Esophagus squamous epithelium (tissue), 5 donors: ENCODE results near the gene BCL10. TPM values are rescaled to one million over a fixed set of nuclear protein-coding genes. Genes with fewer than 3 reads are reported as not detected.
A peak's percentile ranks its signal among the peaks of the same experiment; 100 is the strongest.

Experiments used
- DNase-seq: peaks from one replicate; lab custom pipeline; 2025; lab: John Stamatoyannopoulos, UW
- H3K27ac ChIP-seq, 4 donors: fragments of 200-600 bp; sonication (generic); one replicate each; pipeline ENCODE4 v1.5.1; 2016 to 2019; ENCODE audit warnings: mild to moderate bottlenecking in 1 of 4
- H3K27me3 ChIP-seq, 4 donors: fragments of 200-600 bp; sonication (generic); 1 replicate in 3 of 4; 2 replicates in 1 of 4; pipeline versions ENCODE4 v1.5.1 to v1.6.0; 2017 to 2021; ENCODE audit warnings: antibody characterized with exemption in 1 of 4
- H3K36me3 ChIP-seq, 3 donors: fragments of 200-600 bp; sonication (generic); one replicate each; pipeline ENCODE4 v1.5.1; 2016 to 2019
- H3K4me1 ChIP-seq, 3 donors: fragments of 200-600 bp; sonication (generic); one replicate each; pipeline ENCODE4 v1.5.1; 2017 to 2019
- H3K4me3 ChIP-seq, 4 donors: fragments of 200-600 bp; sonication (generic); 1 replicate in 3 of 4; 2 replicates in 1 of 4; pipeline ENCODE4 v1.5.1; 2016 to 2019; ENCODE audit warnings: mild to moderate bottlenecking in 2 of 4, moderate library complexity in 1 of 4
- H3K9me3 ChIP-seq, 3 donors: fragments of 200-600 bp; sonication (generic); one replicate each; pipeline ENCODE4 v1.5.1; 2016 to 2019
- POLR2A ChIP-seq, 4 donors: fragments of 450-650 bp; IDR thresholded peaks; one replicate each; pipeline ENCODE4 v1.6.1; 2017; ENCODE audit warnings: antibody characterized with exemption in 4 of 4, mild to moderate bottlenecking in 4 of 4, moderate library complexity in 3 of 4
- WGBS, 2 donors: methylation state at CpG; one replicate each; pipeline ENCODE4 v1.1.5; 2018; 5-methylcytosine and 5-hydroxymethylcytosine counted together
- intact Hi-C: fragments of 100-400 bp; cut with DNase I; formaldehyde crosslinking; loops from one replicate; pipeline ENCODE4 v1.15.0; 2022
- total RNA-seq, 4 donors: library from RNA; depleted of rRNA; stranded (reverse); fragments of >200 nt; gene quantifications; one replicate each; pipeline ENCODE4 v1.1.0, GENCODE V29; 2016
- TF ChIP-seq, protein P1 (sequence below), 6 experiments: fragments of 450-650 bp in 4 of 6; fragments of 200-600 bp in 2 of 6; sonication (generic) in 2 of 6; IDR thresholded peaks; one replicate each; pipeline ENCODE4 v1.5.1; 2016 to 2019; ENCODE audit warnings: antibody characterized with exemption in 6 of 6, mild to moderate bottlenecking in 4 of 6, moderate library complexity in 4 of 6
- donor health status: DM: yes; HTN: yes; CAD: no.

Gene BCL10
- total RNA-seq, 4 donors from 2014 or later: 24.4 to 42.3 (median 27.0) TPM

DNA sequence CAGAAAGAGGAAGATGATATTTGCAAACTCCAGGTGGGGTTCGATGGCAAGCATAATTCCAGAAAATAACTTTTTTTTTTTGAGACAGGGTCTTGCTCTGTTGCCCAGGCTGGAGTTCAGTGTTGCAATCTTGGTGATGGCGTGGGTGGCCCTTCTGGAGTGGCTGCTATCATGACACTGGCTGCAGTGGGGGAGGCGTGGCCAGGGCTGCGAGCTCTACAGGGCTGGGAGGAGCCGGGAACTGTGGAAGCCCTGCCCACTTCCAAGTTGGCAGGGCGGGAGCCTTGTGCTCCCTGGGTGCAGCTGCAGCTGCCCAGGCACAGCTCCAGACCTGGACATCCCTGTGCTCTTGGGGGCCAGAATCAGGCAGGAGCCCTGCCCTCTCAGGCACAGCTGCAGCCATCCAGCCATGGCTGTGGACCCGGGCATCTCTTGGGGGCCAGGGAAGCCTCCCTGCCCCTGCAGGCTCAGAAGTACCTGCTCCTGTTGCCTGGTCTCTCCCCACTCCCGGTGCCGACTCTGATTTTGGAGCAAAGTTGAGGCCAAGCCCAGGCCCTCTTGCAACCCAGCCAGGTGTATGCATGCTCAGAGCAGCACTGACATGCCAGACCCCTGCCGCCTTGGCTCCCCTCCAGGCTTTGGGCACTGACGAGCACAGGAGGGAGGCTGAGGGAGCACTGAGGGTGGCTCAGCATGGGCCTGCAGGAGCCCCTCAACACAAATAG, 7.2 kb upstream of the BCL10 start:
- H3K4me3 ChIP-seq: no peak overlapping the region
- no peaks in the 10 kb centered on the region for H3K36me3 ChIP-seq
- no peaks in the 10 kb centered on the region for H3K9me3 ChIP-seq
- H3K27ac ChIP-seq: no peak overlapping the region
- TF ChIP-seq, protein P1, sequence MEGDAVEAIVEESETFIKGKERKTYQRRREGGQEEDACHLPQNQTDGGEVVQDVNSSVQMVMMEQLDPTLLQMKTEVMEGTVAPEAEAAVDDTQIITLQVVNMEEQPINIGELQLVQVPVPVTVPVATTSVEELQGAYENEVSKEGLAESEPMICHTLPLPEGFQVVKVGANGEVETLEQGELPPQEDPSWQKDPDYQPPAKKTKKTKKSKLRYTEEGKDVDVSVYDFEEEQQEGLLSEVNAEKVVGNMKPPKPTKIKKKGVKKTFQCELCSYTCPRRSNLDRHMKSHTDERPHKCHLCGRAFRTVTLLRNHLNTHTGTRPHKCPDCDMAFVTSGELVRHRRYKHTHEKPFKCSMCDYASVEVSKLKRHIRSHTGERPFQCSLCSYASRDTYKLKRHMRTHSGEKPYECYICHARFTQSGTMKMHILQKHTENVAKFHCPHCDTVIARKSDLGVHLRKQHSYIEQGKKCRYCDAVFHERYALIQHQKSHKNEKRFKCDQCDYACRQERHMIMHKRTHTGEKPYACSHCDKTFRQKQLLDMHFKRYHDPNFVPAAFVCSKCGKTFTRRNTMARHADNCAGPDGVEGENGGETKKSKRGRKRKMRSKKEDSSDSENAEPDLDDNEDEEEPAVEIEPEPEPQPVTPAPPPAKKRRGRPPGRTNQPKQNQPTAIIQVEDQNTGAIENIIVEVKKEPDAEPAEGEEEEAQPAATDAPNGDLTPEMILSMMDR (IDR thresholded peaks at IDR 0.05): no peak
- peak in 1 of 4 donors; percentile 28 for TF ChIP-seq POLR2A (IDR thresholded peaks at IDR 0.05)
- no peak for DNase-seq
- WGBS, 2 donors: 57 to 79% methylated on average over 2 of the region's 11 CpGs
- H3K27me3 ChIP-seq: no peaks in the 10 kb centered on the region
- intact Hi-C loops: no loop called here
- peaks cover 8 to 42% (median 21%) of the 10 kb centered on the region in 3 donors for H3K4me1 ChIP-seq

DNA sequence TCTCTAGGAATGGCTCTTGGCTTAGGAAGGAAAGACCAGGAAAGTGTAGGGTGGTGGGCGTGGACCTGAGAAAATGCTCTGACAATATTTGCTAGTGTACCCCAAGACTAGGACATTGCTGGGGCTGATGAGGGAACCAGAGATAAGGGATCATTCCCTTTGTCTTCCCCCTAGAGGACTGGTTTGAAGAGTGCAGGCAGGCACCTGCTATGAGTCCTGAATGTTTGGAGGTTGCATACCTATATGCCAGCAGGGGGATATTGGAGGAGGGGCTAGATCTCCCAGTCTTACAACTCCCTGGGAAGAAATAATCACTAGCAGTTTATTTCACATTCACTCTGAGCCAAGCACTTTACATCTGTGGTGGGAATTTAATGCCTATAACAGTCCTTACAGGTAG, 6.0 kb upstream of the BCL10 start:
- WGBS, 2 donors: 78 to 89% methylated on average over 1 of the region's 1 CpG
- no peak for DNase-seq
- no peak overlapping the region for H3K4me3 ChIP-seq
- peaks cover 13 to 50% (median 27%) of the 10 kb centered on the region in 3 donors for H3K4me1 ChIP-seq
- H3K27me3 ChIP-seq: no peaks in the 10 kb centered on the region
- no peak overlapping the region for H3K27ac ChIP-seq
- H3K36me3 ChIP-seq: no peaks in the 10 kb centered on the region
- TF ChIP-seq, protein P1 (IDR thresholded peaks at IDR 0.05): peak in 1 of 6 experiments; percentile 24
- no peak for TF ChIP-seq POLR2A (IDR thresholded peaks at IDR 0.05)
- intact Hi-C loops: no loop called here
- H3K9me3 ChIP-seq: no peaks in the 10 kb centered on the region

DNA sequence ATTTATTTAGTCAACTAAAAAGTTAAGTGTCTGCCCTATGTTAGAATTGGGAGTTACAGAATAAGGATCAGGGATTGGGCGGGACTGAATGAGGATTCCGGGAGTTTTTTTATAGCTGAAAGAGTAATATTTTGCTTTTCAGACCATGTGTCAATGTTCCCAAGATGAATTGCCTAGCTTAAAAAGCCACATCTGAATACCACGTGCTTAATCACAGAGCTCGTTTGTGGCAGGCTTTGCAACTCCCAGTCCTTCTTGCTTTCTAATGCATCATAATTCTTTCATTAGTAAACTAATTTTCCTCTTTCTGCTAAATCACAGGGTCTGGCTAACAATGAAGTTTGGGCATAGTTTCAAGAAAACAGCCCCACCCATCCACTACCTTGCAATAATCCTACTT, 4.2 kb upstream of the BCL10 start:
- Histone ChIP-seq H3K9me3 (no peaks in the 10 kb centered on the region), H3K27me3 (no peaks in the 10 kb centered on the region), H3K27ac (peak overlapping the region in 3 of 4 donors; percentile 11 to 30 (median 21)), H3K4me1 (peaks cover 17 to 57% (median 30%) of the 10 kb centered on the region in 3 donors), H3K36me3 (no peaks in the 10 kb centered on the region), H3K4me3 (no peak overlapping the region)
- intact Hi-C loops: no loop called here
- WGBS, 2 donors: 40 to 43% methylated on average over 4 of the region's 4 CpGs
- no peak for DNase-seq
- no peak for TF ChIP-seq POLR2A (IDR thresholded peaks at IDR 0.05)

DNA sequence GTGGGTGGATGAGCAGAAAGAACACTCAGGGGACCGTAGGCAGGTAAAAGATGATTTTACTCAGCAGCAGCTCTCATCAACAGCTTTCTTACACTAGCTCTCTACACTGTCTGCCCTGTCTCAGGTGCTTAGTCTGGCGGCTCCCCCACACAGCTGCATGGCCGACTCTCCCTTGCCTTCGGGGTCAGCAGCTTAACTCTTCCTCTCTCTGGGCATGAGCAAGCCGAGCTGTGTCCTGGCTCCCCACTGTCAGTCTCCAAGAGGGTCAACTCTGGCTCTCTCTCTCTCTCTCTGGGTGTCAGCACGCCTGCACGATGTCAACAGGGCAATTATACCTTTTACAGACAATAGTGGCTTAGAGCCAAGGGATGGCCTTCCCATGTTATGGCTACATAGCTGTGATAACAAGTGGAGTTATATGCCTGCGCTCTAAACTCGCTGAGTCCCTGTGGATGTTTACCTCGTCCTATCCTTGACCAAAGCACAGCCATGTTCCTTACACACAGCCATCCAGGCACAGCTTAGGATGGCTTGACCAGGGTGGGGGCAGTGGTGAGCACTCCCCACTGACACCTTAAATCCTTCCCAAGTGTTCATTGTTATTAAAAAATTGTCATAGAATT, 3.1 kb upstream of the BCL10 start:
- Histone ChIP-seq H3K36me3 (no peaks in the 10 kb centered on the region), H3K4me3 (peak overlapping the region in 1 of 4 donors; percentile 43), H3K27ac (peak overlapping the region; percentile 80 to 100 (median 89)), H3K9me3 (no peaks in the 10 kb centered on the region), H3K27me3 (no peaks in the 10 kb centered on the region), H3K4me1 (peaks cover 21 to 68% (median 34%) of the 10 kb centered on the region in 3 donors)
- intact Hi-C loops: no loop called here
- TF ChIP-seq POLR2A (IDR thresholded peaks at IDR 0.05): no peak
- TF ChIP-seq, protein P1 (IDR thresholded peaks at IDR 0.05): no peak
- 79 to 83% methylated on average over 8 to 9 of the region's 10 CpGs for WGBS, 2 donors
- no peak for DNase-seq

DNA sequence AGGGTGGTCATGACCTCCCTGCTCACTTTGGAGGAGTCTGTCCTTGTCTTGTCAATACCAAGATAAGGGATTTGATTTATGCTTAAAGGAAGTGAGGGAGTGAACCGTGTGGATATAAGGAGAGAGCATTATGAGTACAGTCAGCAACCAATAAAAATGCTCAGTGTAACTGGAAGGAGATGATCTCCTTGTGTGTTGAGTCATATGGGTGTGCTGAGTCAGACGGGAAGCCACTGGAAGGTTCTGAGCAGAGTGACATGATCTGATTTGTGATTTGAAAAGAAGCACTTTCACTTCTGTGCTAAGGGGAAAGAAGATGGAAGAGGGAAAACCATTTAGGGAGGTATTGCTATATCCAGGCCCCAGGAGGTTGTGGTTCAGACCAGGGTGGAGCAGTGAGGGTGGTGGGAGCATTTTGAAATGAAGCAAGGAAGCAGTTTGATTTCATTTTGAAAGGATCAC, 2.5 kb upstream of the BCL10 start:
- H3K4me3 ChIP-seq: peak overlapping the region in 1 of 4 donors; percentile 43
- intact Hi-C loops: no loop called here
- TF ChIP-seq, protein P1 (IDR thresholded peaks at IDR 0.05): no peak
- peak in 1 of 4 donors; percentile 11 for TF ChIP-seq POLR2A (IDR thresholded peaks at IDR 0.05)
- DNase-seq: no peak
- H3K36me3 ChIP-seq: no peaks in the 10 kb centered on the region
- WGBS, 2 donors: 0 to 2% methylated on average over 2 of the region's 2 CpGs
- H3K4me1 ChIP-seq: peaks cover 25 to 68% (median 38%) of the 10 kb centered on the region in 3 donors
- H3K9me3 ChIP-seq: no peaks in the 10 kb centered on the region
- peak overlapping the region; percentile 80 to 100 (median 89) for H3K27ac ChIP-seq
- no peaks in the 10 kb centered on the region for H3K27me3 ChIP-seq
